Measurements from ENCODE around the gene CALY.

DNA sequence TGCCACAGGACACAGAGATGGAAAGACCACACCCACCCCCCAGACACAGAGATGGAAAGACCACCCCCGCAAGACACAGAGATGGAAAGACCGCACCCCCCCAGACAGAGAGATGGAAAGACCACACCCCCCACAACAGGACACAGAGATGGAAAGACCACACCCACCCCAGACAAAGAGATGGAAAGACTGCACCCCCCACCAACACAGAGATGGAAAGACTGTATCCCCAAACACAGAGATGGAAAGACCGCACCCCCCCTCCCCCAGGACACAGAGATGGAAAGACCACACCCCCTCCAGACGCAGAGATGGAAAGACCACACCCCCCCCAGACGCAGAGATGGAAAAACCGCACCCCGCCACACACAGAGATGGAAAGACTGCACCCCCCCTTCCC lies 20.0 kb downstream of the CALY start:
- TF ChIP-seq, protein P1, sequence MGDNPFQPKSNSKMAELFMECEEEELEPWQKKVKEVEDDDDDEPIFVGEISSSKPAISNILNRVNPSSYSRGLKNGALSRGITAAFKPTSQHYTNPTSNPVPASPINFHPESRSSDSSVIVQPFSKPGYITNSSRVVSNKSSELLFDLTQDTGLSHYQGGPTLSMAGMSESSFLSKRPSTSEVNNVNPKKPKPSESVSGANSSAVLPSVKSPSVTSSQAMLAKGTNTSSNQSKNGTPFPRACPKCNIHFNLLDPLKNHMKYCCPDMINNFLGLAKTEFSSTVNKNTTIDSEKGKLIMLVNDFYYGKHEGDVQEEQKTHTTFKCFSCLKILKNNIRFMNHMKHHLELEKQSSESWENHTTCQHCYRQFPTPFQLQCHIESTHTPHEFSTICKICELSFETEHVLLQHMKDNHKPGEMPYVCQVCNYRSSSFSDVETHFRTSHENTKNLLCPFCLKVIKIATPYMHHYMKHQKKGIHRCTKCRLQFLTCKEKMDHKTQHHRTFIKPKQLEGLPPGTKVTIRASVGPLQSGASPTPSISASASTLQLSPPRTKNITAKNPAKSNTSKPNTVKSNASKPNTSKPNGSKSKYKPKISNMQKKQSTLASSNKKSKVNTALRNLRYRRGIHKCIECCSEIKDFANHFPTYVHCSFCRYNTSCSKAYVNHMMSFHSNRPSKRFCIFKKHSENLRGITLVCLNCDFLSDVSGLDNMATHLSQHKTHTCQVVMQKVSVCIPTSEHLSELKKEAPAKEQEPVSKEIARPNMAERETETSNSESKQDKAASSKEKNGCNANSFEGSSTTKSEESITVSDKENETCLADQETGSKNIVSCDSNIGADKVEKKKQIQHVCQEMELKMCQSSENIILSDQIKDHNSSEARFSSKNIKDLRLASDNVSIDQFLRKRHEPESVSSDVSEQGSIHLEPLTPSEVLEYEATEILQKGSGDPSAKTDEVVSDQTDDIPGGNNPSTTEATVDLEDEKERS (tag by site-specific recombination; IDR thresholded peaks at IDR 0.05), result no peak
- TF ChIP-seq CTCF (tag by site-specific recombination; IDR thresholded peaks at IDR 0.05), result no peak
- no peak for TF ChIP-seq ZNF274 (IDR thresholded peaks at IDR 0.05; ENCODE audit: low read length)
- TF ChIP-seq ZNF274 (tag by site-specific recombination; IDR thresholded peaks at IDR 0.05; ENCODE audit: borderline replicate concordance), result no peak
- TF ChIP-seq ZNF843 (tag by site-specific recombination; IDR thresholded peaks at IDR 0.05), result no peak
- no peak for TF ChIP-seq ZNF416 (tag by site-specific recombination; IDR thresholded peaks at IDR 0.05)
- TF ChIP-seq PBX3 (CRISPR knock-in tag; IDR thresholded peaks at IDR 0.05), result no peak
